ENCODE results near the gene ITGB1. TPM values are rescaled to one million over a fixed set of nuclear protein-coding genes. Genes with fewer than 3 reads are reported as not detected.

Gene ITGB1
- total RNA-seq, 1 experiment from 2014 or later = 223 TPM

- Histone ChIP-seq H2AFZ (ENCODE audit: low read length) (no peak overlapping the region), H3K27me3 (ENCODE audit: insufficient read depth, low read length) (no peaks in the 10 kb centered on the region), H4K20me1 (ENCODE audit: control insufficient read depth, insufficient read depth, insufficient read length) (no peaks in the 10 kb centered on the region), H3K4me2 (ENCODE audit: insufficient read depth, insufficient read length, low read length) (no peak overlapping the region), H2AK5ac (ENCODE audit: insufficient read length, low read length) (no peak overlapping the region), H2BK20ac (ENCODE audit: low read depth, low read length, poor library complexity, severe bottlenecking) (no peak overlapping the region), H3K56ac (ENCODE audit: insufficient read length, low read depth, low read length) (no peak overlapping the region), H3K9ac (ENCODE audit: extremely low read depth, insufficient read length, low read length) (no peak overlapping the region), H2BK120ac (ENCODE audit: low read depth, low read length, poor library complexity, severe bottlenecking) (no peak overlapping the region), H3K4ac (ENCODE audit: low read depth, low read length) (no peak overlapping the region), H3K18ac (ENCODE audit: insufficient read length, low read depth, low read length) (no peak overlapping the region), H3K79me1 (ENCODE audit: insufficient read depth, low read depth, low read length, poor library complexity, severe bottlenecking) (no peaks in the 10 kb centered on the region), H3K27ac (ENCODE audit: insufficient read length, low read depth, low read length) (no peak overlapping the region), H3K4me1 (ENCODE audit: insufficient read depth, low read length) (no peaks in the 10 kb centered on the region), H2BK5ac (ENCODE audit: insufficient read length, low read length) (no peak overlapping the region), H3K9me3 (ENCODE audit: control insufficient read depth, low read depth, low read length) (no peaks in the 10 kb centered on the region), H3T11ph (ENCODE audit: low read length) (no peak overlapping the region), H4K5ac (ENCODE audit: insufficient read length, low read depth, low read length) (no peak overlapping the region), H4K8ac (replicated peaks; ENCODE audit: insufficient read length, low read depth, low read length) (no peak overlapping the region), H2BK12ac (ENCODE audit: insufficient read length, low read depth, low read length) (no peak overlapping the region), H3K23ac (ENCODE audit: insufficient read length, low read depth, low read length) (no peak overlapping the region), H3K23me2 (ENCODE audit: insufficient read length, low read depth, low read length, poor library complexity, severe bottlenecking) (no peaks in the 10 kb centered on the region), H4K91ac (ENCODE audit: insufficient read length, low read depth, low read length) (no peak overlapping the region), H2BK15ac (ENCODE audit: low read depth, low read length) (no peak overlapping the region), H3K79me2 (ENCODE audit: insufficient read depth, low read length) (no peaks in the 10 kb centered on the region), H3K14ac (ENCODE audit: insufficient read depth, low read length) (no peak overlapping the region)
- WGBS (ENCODE audit: extremely low coverage, insufficient read length, low lambda C conversion rate) = no CpG with 5 or more reads among the region's 1 CpG
- H3K36me3 Mint-ChIP-seq (ENCODE audit: insufficient read depth in 1 of 3, low read depth in 3 of 3) = no peaks in the 10 kb centered on the region
- DNase-seq = no peak
- H3K27me3 Mint-ChIP-seq (ENCODE audit: low read depth) = peaks cover 33% of the 10 kb centered on the region
- H3K27ac Mint-ChIP-seq = no peak overlapping the region
- 0 out of 5 replicates have a peak, but pooled peaks cover 0 to 2% of the 10 kb centered on the region in 2 experiments for H3K9me3 Mint-ChIP-seq
- no peak overlapping the region for H3K4me3 Mint-ChIP-seq
- H3K4me1 Mint-ChIP-seq = no peaks in the 10 kb centered on the region
- no peak for TF ChIP-seq CTCF (conservative IDR thresholded peaks at IDR 0.05)
Observed at GRCh38 chr10:32865170-32865569, 92.9 kb downstream of the ITGB1 start.

All from H9 (cell line).